Skin epidermis (tissue), 12 donors: ENCODE data around the gene CYSTM1.
A peak's percentile ranks its signal among the peaks of the same experiment; 100 is the strongest.

Source experiments
- H3K27ac ChIP-seq, 21 experiments: fragments of 200-600 bp; sonication (generic) in 11 of 21; one replicate each; pipeline ENCODE4 v1.5.0; 2020; ENCODE audit warnings: mild to moderate bottlenecking in 3 of 21, inconsistent platforms in 2 of 21, moderate library complexity in 2 of 21
- H3K4me3 ChIP-seq, 7 experiments: fragments of 200-600 bp; sonication (generic) in 2 of 7; one replicate each; pipeline ENCODE4 v1.5.0; 2020; ENCODE audit warnings: inconsistent platforms in 2 of 7, mild to moderate bottlenecking in 2 of 7, moderate library complexity in 1 of 7

Gene CYSTM1

GRCh38 chr5:140174014-140174413 is 974 bp upstream of the CYSTM1 start:
- Histone ChIP-seq H3K27ac (peak overlapping the region in 8 of 21 experiments; percentile 76 to 100 (median 96)), H3K4me3 (no peak overlapping the region)

DNA sequence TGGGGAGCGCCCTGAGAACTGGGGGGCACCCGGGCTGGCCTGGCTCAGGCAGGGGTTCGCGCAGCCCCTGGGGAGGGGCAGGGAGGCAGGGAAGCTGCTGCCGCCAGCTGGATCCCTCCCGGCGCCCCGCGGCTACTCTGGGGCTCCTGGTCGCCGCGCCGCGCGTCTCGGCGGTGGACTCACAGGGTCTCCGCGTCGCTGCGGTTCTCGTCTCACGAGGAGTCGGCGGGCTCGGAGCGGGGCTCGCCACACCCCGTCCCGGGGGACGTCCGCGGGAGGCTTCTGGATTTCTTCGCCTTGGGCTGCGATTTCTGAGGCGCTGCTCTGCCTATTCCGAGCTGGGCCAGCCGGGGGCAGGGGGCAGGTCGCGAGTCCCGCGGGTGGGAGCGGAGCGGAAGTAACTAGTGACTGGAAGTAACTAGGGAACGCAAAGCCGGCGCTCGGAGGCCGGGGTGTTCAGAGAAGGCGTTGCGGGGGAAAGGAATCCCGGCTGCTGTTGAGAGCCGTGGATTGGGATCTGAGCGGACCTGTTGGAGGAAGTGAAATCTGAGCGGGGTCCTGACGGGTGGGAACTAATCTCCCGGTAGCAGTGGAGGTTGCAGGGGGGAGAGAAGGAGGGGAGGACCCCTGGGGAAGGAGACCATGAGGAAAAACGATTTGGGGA is 511 bp downstream of the CYSTM1 start:
- peak overlapping the region; percentile 76 to 96 (median 88) for H3K4me3 ChIP-seq

DNA sequence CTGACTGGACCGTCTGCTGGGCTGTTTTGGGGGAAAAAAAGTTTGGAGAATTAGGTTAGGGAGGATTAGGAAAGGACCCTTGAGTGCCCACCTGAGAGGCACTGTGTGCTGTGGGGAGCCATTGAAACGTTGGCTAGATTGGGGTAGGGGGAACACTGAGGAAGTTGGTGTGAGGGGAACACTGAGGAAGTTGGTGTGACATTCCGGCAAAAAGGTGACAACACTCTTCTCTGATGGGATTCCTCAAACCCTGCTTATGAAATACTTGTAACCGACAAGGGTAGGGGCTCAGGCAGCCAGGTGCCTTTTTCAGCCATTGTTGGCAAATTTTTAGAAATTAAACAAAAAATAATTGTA is 1.0 kb downstream of the CYSTM1 start:
- peak overlapping the region; percentile 76 to 96 (median 88) for H3K4me3 ChIP-seq
- peak overlapping the region; percentile 64 to 100 (median 88) for H3K27ac ChIP-seq

More for the DNA sequence above, 511 bp downstream of the CYSTM1 start:
- H3K27ac ChIP-seq: peak overlapping the region; percentile 64 to 100 (median 88)

- H3K4me3 ChIP-seq: no peak overlapping the region
- H3K27ac ChIP-seq: peak overlapping the region in 6 of 21 experiments; percentile 1 to 64 (median 42)
These were observed 3.1 kb downstream of the CYSTM1 start for GRCh38 chr5:140178086-140178410.

GRCh38 chr5:140178482-140179116 is 3.6 kb downstream of the CYSTM1 start:
- H3K27ac ChIP-seq: peak overlapping the region in 9 of 21 experiments; percentile 1 to 64 (median 19)

DNA sequence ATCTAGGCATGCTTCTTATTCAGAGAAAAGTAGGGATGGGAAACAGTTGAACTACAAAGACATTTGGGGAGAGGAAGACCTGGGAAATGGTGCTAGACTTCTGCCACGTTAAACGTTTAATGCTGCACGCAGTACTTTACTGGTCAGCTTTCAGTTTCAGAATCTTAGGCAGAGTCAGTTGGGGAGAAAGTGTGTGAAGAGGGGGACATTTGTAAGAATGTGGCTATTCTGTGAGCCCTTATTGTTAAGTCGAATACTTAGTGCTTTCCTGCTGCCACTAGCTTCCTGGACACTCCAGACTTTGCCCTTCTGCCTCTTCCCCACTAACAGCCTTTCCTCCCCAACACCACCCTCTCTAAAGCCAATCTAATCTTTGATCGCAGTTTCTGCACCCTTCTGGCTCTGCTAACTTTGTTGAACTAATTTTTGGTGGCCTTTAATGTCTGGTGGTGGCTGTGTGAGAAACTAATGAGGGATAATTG is 6.1 kb downstream of the CYSTM1 start:
- Histone ChIP-seq H3K4me3 (no peak overlapping the region), H3K27ac (peak overlapping the region in 13 of 21 experiments; percentile 19 to 71 (median 56))

More at GRCh38 chr5:140178482-140179116, 3.6 kb downstream of the CYSTM1 start:
- no peak overlapping the region for H3K4me3 ChIP-seq

DNA sequence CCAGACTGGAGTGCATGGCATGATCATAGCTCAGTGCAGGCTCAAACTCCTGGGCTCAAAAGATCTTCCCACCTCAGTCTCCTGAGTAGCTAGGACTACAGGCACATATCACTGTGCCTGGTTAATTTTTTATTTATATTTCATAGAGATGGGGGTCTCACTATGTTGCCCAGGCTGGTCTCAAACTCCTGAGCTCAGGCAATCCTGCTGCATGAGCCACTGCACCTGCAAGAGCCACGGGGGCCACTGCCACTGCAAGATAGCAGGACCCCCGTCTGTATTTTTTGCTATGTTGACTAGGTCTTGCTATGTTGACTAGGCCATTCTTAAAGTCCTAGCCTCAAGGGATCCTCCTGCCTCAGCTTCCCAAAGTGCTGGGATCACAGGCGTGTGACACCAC is 6.5 kb downstream of the CYSTM1 start:
- no peak overlapping the region for H3K4me3 ChIP-seq
- peak overlapping the region in 8 of 21 experiments; percentile 50 to 71 (median 56) for H3K27ac ChIP-seq

GRCh38 chr5:140182075-140182711 is 7.2 kb downstream of the CYSTM1 start:
- Histone ChIP-seq H3K4me3 (no peak overlapping the region), H3K27ac (peak overlapping the region in 11 of 21 experiments; percentile 4 to 76 (median 56))

- Histone ChIP-seq H3K4me3 (no peak overlapping the region), H3K27ac (peak overlapping the region in 15 of 21 experiments; percentile 18 to 76 (median 52))
These were observed 7.9 kb downstream of the CYSTM1 start for GRCh38 chr5:140182803-140183367.

DNA sequence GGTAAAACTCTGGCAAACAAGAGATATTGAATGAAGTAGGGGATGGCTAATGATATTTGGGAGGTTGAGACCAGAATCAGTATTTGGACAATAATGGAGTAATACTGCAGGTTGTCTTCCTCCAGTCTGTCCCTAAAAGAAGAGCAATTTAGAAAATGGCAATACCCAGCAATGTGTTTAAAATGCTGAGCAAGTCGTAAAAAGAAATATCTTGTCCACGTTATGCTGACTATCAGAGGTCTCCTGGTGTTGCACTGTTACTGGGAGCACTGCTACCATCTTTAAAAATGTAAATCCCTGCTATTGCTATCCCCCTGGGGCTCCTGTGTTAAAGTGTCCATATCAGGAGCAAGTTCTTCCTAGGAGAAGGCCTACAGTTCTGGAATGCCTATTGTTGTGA is 10.4 kb downstream of the CYSTM1 start:
- no peak overlapping the region for H3K27ac ChIP-seq
- H3K4me3 ChIP-seq: no peak overlapping the region

DNA sequence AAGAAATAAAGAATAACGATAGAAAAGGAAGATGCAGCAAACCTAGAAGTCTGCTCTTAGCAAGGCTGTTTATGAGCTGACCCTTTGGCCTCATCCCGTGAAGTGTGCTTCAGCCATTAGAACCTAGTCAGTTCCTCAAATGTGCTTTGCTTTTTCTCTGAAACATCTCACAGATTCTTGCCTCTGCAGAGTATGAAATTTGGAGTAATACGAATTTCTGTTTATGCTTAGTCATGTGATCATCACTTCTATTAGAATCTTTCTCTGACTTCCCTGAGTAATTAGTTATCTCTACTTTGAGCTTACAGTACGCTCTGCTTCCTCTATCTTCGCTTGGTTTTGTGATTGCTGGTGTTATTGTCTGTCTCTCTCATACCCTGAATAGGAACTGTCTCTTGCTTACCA is 11.3 kb downstream of the CYSTM1 start:
- no peak overlapping the region for H3K27ac ChIP-seq
- no peak overlapping the region for H3K4me3 ChIP-seq

- Histone ChIP-seq H3K27ac (peak overlapping the region in 2 of 21 experiments; percentile 33 to 62), H3K4me3 (no peak overlapping the region)
These were observed 14.3 kb downstream of the CYSTM1 start for GRCh38 chr5:140189253-140189652.

- Histone ChIP-seq H3K27ac (peak overlapping the region in 4 of 21 experiments; percentile 24 to 62 (median 41)), H3K4me3 (no peak overlapping the region)
These were observed 15.2 kb downstream of the CYSTM1 start for GRCh38 chr5:140189977-140190871.

DNA sequence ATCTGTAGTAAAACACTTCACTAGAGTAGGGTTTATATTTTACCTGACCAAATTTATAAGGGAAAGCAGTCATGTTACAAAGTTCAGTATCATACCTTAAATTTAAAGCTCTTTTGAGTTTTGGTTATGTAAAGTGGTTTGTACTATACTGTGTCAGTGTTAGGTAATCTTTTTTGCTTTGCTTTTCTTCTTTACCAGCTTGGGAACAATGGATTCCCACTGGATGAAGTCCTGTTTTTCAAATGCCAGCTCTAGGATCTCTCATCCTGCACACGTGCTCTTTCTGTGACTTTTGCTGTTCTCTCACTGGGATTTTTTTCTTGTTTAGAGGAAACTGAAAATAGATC is 15.9 kb downstream of the CYSTM1 start:
- no peak overlapping the region for H3K4me3 ChIP-seq
- peak overlapping the region in 5 of 21 experiments; percentile 24 to 62 (median 33) for H3K27ac ChIP-seq

DNA sequence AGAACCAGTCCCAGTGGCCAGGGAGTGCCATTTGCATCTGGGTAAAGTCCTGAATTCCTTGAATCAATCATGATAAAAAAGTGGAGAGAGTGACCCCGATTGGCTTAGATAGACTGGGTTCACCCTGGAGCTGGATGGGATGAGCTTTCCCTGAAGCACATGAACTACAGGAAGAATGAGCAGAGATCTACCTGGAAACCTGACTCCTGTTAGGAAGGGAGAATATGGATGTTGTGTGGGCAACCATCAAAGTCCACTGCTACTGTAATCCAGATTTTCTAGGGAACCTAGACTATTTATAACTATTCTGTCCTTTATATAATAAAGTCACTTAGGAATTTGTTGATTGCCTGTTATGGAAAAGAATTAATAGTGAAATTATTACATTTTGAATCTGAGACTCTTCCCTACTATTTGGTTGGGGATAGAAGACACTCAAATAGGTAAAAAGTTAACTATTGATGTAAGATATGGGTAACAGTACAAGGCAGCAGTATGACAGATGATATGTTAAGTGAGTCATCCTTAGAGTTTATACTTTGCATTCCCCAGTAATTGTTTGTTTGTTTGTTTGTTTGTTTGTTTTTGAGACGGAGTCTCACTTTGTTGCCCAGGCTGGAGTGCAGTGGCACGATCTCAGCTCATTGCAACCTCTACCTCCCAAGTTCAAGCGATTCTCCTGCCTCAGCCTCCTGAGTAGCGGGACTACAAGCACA is 17.9 kb downstream of the CYSTM1 start:
- Histone ChIP-seq H3K4me3 (no peak overlapping the region), H3K27ac (no peak overlapping the region)

GRCh38 chr5:140194662-140195061 is 19.7 kb downstream of the CYSTM1 start:
- Histone ChIP-seq H3K4me3 (no peak overlapping the region), H3K27ac (no peak overlapping the region)

DNA sequence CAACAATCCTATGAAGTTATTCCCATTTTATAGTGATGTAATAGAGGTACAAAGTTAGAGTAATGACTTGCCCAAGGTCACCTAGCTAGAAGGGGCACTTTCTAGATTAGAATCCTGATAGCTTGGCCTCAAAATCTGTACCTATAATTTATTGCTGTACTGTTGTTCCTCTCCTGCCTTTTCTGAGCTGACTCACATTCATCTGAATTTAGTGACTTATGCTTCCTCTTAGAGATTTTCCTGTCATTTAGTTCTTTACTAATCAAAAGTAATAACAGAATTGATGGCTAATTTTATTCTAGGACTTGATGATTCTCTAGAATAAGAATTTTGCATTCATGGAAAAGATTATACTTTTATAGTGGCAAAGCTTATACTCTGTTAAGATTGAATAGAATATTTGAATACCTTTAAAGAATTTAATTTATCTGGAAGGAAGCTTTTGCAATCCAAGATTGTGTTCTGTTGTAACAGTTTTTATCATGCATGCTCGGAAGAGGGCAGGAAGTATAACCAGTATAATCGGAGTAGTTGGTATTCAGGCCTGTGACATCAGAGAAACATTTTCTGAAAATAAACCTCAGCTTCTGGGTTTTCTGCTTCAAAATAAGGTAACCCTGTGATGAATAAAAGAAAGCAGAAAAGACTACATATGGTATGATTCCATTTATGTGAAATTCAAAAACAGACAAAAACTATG is 21.3 kb downstream of the CYSTM1 start:
- H3K27ac ChIP-seq: no peak overlapping the region
- H3K4me3 ChIP-seq: no peak overlapping the region

- Histone ChIP-seq H3K4me3 (no peak overlapping the region), H3K27ac (no peak overlapping the region)
These were observed 22.0 kb downstream of the CYSTM1 start for GRCh38 chr5:140197023-140197422.
